Cardiac fibroblast (primary cell): ENCODE results near the gene MRPL50.

Experiments used
- DNase-seq, 2 donors: peaks; one replicate each; pipeline versions ENCODE4 v3.0.0 to v3.0.0-alpha.2; 2010; ENCODE audit warnings: low read depth in 2 of 2
- H3K4me3 ChIP-seq, 2 donors: replicated peaks in 1 of 2; 1 replicate in 1 of 2; 2 replicates in 1 of 2; pipeline ENCODE4 v1.5.1; 2011; ENCODE audit warnings: low read depth in 2 of 2, low read length in 2 of 2, mild to moderate bottlenecking in 2 of 2, moderate library complexity in 1 of 2
- CTCF ChIP-seq: IDR thresholded peaks from one replicate; pipeline ENCODE4 v1.5.1; 2011; ENCODE audit warnings: low read depth, mild to moderate bottlenecking, low read length, inconsistent platforms

The MRPL50 gene

GRCh38 chr9:101408374-101409078 is 10.1 kb upstream of the MRPL50 start:
- DNase-seq = peak in 1 of 2 donors; percentile 15
- H3K4me3 ChIP-seq = no peak overlapping the region
- no peak for TF ChIP-seq CTCF

GRCh38 chr9:101403516-101404285 is 5.3 kb upstream of the MRPL50 start:
- TF ChIP-seq CTCF = no peak
- DNase-seq = no peak
- no peak overlapping the region for H3K4me3 ChIP-seq

- no peak for TF ChIP-seq CTCF
- H3K4me3 ChIP-seq = peak overlapping the region in 1 of 2 donors; percentile 76
- peak; percentile 46 to 73 for DNase-seq
Observed at GRCh38 chr9:101400120-101400519, 1.7 kb upstream of the MRPL50 start.

- H3K4me3 ChIP-seq = peak overlapping the region; percentile 72 to 76
- DNase-seq = no peak
- no peak for TF ChIP-seq CTCF
Observed at GRCh38 chr9:101399643-101399970, 1.2 kb upstream of the MRPL50 start.

GRCh38 chr9:101398930-101399642 is 668 bp upstream of the MRPL50 start:
- no peak for TF ChIP-seq CTCF

GRCh38 chr9:101397746-101398067 is 711 bp downstream of the MRPL50 start:
- no peak for DNase-seq
- no peak for TF ChIP-seq CTCF
- peak overlapping the region; percentile 65 to 76 for H3K4me3 ChIP-seq

More at GRCh38 chr9:101398930-101399642, 668 bp upstream of the MRPL50 start:
- DNase-seq = peak in 1 of 2 donors; percentile 16
- H3K4me3 ChIP-seq = peak overlapping the region; percentile 72 to 76
